Activated CD4-positive, alpha-beta T cell treated with anti-CD3 and anti-CD28 coated beads, Interleukin-2, amount 50 U/mL, for 24 hours (primary cell): ENCODE data around the gene SEPTIN11.
A peak's percentile ranks its signal among the peaks of the same experiment; 100 is the strongest.
"Not testable (repeated sequence)": the region's sequence is repeated elsewhere in the genome, so short reads cannot be mapped to it uniquely, and the experiment has no call there.

Experiments used
- DNase-seq, 2 donors: peaks; one replicate each; pipeline ENCODE4 v3.0.0-alpha.2; 2020; ENCODE audit warnings: low read depth in 1 of 2, low spot score in 1 of 2

The SEPTIN11 gene

DNA sequence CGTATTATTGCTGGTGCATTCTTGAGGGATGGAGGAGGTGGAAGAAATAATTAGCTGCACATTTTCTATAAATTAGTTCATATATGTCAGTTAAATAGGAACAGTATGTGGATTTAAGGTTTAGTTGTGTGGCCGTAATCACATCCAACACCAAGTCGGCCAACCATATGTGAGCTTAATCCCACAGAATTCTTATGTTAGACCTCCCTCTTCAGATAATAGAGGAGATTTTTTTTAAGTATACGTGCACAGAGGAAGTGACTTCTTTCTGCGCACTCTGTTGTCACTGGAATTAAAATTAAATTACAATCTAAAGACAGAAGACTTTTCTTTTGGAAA is 2.1 kb downstream of the SEPTIN11 start:
- DNase-seq = no peak

DNA sequence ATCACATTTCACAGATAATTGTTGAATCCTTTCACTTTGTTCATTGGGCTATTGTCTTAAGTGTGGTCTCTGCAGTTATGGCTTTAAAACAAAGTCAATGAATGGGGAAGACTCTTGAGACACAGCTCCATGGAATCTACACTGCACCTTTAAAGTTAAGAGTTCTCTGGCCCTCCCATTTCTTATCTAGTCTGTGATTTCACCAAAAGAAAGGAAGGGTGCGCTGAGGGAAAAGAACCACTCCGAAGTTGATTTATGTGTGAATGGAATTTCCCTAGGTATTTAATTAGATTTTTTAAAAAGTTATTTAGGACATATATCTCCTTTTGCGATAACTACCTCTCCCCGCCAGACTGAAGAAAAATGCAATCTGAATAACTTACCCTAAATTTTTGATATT is 2.5 kb downstream of the SEPTIN11 start:
- DNase-seq = no peak

DNA sequence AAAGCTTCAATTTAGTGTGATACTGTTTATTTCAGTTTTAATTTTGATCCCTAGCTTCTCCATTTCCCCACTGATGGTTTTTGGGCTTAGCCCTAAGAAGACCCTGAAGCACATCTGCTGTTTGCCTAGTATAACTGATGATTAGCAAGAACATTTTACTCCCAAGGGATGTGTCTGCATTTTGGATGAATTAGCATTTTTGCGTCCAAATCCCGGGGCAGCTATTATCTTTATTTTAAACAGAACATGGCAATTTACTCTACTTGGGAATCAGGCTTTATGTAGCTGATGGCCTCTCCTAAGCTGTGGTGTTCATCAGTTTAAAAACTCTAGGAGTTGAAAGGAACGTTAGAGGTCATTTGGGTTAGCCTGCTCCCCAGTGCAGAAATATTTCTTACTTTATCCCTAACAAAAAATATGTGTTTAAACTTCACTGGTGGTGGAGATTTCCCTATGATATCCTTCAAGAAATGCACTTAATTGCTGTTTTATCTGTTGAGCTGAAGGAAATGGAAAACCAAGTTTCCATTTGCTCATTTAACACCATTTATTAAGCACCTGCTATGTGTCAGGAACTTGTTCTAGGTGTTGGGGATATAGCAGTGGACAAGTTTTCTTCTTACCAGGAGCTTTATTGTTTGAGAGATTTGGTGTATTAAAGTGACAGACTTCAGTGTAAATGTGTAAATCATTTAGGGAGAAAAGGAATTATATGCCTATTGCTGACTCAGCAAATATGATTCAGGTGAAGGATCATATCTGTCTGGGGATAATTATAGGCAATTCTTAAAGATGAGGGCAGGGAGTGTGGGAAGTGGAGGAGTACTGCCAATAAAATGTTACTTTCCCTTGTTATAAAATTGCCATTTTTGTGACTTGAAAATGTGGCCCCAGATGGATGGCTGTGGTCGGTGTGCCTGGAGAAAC is 3.4 kb downstream of the SEPTIN11 start:
- no peak for DNase-seq

DNA sequence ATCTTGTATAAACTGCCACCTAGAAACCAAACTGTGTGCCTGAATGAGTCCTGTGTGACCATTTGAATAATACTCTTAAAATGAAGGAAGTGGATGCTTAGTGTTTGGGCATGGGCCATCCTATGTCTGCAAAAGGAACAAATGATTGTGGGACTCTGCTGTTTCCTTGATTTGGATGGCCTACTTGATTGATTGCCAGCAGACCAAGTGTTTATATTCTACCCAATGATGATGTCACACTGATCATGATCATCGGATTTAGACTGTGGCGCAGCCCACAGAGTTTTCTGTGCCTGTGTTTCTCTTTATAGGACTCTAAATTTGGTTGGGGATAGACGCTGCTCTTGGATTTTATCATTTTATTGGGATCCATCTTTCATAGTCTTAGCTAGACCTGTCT is 4.4 kb downstream of the SEPTIN11 start:
- no peak for DNase-seq

DNA sequence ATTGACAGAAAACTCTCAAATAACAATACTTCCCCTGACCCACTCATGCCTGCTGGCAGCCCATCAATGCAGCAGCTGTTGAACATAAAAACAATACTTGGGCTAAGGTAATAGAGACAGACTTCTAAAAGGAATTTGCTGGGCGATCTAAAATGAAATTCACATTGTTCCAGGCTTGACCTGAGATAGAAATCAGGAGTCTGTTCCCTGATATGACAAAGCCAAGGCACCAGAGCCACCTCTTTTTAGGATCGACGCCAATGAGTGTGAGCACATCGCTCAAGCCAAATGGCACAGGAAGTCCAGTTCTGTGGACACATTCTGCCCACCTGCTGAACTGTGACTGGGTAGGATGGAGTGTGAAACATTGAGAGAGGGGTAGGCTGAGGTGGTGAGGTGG is 4.9 kb downstream of the SEPTIN11 start:
- DNase-seq = no peak

DNA sequence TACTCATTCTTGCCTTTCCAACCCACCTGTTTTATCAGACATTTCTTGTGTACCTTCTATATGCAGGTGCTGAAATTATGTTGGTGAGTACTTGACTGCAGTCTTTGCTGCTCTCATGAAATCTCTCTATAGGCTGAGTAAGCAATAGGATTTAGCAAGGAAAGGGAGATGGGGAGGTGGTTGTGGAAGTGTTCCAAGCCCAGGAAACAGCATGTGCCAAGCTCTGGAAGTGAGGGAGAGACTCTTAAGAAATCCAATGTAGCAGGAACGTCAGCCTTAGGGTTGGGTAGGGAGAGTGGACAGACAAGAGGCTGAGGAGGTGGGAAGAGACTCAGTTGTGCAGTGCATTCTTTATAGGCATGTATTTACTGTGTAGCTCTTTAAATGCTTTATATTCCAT is 5.6 kb downstream of the SEPTIN11 start:
- no peak for DNase-seq

DNA sequence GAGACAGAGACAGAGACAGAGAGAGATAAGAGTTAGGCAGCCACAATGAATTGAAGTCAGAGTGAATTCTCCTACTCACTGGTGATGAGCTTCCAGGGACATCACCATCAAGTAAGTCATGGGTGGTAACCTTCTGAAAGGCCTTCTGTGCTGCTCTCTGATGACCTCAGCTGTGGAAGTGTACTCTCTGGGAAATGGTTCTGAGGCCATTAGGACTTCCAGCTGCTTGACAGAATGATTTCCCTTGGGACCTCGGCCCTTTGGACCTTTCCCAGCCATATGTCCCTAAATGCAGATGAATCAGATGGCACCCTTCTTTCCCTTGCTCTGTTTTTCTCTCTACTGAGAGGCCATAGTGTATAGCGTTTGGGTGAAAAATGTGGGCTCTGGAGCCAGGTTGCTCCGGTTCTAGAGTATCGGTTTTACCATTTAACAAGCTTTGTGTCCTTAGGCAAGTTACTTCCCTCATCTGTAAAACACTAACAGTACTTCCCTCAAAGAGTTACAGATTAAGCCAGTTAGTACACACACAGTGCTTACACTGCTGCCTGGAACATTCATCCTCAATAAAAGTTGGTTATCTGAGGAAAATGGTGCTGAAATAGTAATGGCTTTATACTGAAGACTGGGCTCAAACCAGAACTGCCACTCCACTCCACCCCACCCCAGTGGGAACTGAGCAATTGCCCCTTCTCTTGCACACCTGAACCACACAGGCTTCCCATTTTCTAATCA is 7.6 kb downstream of the SEPTIN11 start:
- DNase-seq = no peak

DNA sequence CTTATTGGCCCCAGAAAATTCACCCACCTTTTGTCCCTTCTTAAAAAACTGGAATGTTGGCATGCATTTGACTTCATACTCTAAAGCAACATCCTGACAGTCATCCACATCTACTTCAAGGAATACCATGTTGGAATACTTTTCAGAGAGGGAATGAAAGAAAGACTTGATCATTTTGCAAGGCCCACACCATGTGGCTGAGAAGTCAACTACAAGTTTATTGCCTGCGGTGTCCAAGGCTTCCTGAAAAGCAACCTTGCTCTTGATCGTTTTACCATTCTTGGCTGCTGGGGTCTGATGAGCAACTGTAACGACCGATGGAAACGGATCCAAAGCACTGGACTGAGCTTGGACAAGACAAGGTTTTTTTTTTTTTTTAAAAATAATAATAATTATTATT is 9.3 kb downstream of the SEPTIN11 start:
- DNase-seq = no peak

DNA sequence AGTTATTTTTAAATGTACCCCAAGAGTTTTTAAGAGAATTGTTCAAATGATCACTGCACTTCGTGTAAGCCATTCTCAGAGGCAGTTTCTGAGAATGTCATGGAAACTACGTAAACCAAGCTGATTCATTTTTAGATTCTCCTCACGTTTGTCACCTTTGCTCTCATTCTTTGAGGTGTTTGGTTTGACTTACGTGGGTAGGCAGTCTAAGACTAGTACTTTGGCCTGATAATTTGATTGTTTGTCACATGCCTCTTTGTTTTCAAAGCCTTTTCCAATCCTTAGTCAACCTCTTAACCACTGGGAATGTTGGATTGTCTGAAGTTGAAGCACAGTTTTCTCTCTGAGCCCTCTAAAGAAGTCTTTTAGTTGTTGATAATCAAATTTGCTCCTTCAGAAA is 10.5 kb downstream of the SEPTIN11 start:
- DNase-seq = peak in 1 of 2 donors; percentile 11

DNA sequence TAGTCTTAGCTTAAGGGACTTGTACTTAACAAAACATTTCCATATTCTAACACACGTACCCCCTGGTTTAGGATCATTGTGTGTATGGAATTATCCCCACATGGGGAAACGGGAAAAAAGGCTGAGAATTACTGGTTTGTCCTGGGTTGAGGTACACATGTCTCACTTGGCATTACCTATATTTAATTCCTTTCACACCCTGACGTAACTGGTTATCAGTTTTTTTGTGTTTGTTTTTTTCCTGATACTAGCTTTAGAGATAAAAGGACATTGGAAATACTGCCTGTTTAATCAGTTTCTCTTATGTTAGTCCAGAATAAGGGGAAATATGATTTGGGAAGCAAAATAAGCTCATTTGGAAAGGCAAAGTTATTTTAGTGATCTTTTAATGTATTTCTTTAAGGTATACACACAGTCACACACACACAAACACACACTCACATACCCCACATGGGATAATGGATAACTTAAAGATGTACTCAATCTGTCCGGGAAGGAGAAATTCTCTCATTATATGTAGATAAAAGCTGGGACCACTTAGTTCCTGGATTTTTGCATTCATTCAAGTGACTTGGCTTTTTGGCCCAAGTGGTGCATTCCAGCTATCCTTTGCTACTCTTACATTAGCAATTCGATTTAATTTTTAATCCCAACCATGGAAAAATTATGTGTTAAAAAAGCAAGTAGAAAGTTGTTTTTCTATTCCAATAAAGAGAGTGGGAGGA is 13.0 kb downstream of the SEPTIN11 start:
- DNase-seq = no peak

DNA sequence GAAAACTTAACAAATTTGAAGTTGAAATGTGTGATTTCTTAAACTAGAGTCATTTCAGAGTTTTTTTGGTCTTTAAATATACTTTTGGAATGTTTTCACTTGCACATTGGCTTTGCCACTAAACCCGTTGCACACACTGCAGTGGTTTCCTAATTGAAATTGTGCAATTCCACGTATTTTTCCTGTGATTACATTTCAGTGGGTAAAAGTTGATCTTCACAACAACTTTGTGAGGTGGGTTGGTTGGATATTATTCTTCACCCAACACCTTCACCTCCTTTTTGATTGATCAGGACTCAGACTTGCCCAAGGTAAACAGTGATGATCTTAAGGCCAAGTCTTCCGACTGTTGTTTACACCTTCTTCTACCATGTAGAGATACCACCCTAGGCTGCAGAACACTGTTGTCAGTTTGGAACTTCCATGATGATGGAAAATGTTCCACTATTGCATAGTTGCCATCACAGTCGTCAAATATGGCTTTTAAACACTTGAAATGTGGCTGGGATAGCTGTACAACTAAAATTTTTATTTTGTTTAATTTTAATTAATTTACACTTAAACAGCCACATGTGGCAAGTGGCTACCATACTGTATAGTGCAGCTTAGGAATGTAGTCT is 13.7 kb downstream of the SEPTIN11 start:
- no peak for DNase-seq

DNA sequence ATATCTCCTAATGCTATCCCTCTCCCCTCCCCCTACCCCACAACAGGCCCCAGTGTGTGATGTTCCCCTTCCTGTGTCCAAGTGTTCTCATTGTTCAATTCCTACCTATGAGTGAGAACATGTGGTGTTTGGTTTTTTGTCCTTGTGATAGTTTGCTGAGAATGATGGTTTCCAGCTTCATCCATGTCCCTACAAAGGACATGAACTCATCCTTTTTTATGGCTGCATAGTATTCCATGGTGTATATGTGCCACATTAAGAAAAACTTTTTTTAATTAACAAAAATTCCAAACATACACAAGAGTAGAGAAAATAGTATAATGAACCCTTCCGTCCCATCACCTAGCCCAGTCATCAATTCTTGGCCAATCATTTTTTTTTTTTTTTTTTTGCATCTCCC is 14.4 kb downstream of the SEPTIN11 start:
- not testable (repeated sequence) for DNase-seq

DNA sequence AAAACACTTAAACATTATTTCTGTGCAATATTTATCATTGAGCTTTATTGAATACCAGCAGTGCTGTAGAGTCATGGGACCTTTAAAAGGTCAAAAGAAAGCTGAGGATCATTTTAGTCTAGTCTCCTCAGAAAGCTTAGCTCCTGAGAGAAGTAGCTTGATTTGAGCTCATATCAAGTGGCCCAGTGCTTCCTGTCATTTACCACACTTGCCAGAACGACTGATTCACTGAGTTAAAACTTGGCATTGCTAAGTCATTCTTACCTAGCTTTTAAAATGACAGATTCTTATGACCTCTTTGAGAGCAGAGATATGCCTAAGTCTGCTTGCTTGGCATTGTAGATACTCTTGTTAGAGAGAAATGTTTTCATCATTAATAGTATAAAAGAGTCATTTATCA is 15.2 kb downstream of the SEPTIN11 start:
- no peak for DNase-seq

DNA sequence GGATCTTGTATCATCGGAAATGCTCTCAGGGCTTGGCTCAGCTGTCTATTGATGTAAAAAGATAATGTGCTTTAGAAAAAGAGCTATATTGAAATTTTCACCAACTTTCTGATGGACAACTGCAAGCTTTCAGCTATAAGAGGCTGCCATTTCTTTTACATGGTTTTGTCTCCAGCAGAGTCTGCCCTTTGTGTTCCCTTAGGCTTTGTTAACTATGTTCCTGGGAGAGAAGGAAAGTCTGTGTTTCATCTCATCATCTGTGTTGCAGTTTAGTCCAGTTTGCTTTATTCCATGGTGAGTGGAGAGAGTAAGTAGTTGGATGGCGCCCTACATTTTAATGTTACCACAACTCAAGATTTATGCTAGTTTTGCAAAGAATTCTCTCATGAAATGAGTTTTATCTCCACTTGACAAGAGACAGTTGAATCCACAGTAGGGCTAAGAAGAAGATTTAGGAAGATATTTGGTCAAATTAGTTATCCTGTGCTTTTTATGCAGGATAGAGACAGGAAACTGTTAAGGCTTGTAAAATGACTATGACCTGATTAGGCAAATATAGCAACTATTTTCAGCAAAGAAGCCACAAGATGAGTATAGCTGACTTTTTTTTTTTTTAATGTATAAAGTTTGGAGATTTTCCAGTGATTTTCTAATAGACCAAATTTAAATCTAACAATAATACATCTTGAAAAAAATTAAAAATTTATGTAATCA is 16.5 kb downstream of the SEPTIN11 start:
- no peak for DNase-seq

DNA sequence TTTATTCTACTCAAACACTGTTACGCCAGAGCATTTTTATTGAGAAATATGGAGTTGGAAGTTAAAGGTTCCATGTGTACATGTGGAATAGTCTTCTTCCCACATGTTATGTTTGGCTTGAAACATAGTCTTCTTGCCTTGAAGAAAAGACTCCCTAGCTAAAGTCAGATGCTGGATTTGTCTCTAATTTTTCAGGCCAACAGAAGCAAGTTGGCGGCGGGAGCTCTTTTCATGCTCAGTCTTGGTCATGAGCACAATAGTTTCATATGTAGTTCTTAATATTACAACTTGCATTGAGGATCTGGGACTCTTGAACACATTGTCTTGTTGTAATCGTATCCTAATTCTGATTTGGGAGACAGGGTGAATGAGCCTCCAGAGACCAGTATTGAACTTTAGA is 19.4 kb downstream of the SEPTIN11 start:
- no peak for DNase-seq

DNA sequence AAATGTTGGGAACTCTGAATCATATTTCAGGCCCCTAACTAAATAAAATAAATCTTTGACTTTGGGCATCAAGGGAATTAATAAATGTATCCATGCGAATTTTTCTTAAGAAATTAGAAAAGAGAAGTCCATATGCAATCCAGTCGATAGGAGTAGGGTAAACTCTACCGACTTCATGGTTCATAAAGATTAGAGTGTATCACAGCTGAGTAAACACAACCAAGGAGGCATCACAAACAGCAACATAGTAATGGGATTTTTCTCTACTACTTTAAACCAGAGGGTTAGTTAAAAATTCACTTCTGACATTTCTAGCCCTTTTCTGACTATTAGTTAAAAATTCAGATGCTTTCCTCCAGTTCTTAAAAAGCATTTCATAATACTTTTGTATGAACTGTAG is 19.9 kb downstream of the SEPTIN11 start:
- no peak for DNase-seq

DNA sequence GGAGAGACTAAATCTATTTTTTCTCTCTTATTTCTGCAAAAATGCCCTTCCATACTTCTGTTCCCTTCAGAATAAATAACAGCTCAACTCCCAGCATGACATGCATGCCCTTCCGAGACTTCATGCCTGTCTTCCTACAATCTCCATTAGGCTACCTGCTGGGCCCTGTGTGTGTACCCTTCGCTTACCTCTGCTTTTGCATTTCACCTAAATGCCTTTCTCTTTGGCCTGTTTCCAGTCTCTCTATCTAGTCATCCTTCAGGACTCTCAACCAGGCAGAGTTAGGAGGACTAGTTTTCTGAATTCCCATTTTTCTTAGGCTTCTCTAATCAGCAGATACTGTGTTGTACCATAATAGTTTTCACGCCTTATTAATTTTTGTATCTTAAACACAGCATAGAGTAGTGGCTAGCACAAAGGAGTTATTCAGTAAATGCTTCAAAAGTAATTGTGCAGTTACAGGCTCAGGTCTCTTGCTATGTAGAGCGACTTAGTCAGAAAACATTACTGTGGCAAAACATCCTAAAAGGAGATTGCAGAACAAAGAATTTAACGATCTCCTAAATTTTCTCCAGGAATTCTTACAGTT is 20.5 kb downstream of the SEPTIN11 start:
- DNase-seq = no peak

DNA sequence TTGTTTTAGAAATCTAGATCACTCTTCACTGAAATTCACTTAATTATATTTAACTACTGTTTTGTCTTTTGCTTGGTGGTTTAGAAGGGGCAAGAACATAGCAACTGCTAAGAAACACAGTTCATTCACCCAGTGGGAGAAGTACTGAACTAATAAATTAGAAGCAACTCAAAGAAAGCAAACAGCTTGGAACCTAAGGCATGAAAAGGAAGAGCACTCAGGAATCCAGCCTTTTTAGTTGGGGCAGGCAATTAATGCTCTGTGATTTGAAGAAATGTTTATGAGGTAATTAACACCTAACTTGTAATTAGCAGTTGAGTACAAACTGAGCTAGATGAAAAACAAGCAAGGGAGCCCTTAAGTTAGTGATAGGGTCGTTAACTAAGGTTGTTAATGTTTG is 22.8 kb downstream of the SEPTIN11 start:
- DNase-seq = no peak

DNA sequence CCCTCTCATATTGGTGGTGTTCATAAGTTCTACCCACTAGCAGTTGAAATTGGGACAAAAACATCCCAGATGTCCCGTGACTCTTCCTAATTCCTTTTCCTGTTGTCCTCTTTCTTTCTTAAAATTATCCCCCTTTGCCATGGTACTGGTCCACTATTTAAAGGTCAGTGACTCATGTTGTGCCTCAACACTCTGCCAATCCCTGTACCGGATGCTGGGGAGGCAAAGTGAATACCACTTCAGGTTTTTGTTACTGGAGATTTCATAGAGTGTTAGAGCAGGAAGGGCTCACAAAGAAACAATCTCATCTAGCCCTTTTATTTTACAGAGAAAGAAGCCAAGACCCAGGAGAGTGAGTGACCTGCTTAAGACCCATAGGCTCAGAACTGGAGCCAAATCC is 24.6 kb downstream of the SEPTIN11 start:
- DNase-seq = no peak

DNA sequence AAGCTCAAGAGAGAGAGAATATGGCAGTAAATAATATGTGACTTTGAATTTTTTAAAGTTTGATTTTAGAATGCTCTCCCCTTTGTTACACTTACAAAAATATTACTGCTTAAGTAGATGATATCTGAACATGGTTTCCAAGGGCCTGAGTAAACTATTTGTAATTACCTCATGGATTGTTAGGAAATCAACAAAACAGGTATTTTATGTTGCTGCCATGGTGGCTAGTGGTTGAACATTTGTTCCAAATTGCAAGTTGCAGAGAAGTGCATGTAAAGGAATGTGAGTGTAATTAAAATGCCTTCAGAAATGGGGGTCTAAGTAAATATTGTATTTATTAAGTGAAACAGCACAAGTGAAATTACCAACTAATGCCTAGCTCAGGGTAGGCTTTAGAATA is 27.6 kb downstream of the SEPTIN11 start:
- no peak for DNase-seq
